Stimulated activated CD4-positive, alpha-beta T cell treated with anti-CD3 and anti-CD28 coated beads, Interleukin-2, amount 100 ng/mL, for 48 hours (primary cell): ENCODE measurements around the gene MSH4.

ENCODE experiments used
- DNase-seq, 2 donors: peaks; one replicate each; pipeline ENCODE4 v3.0.0-alpha.2; 2020

MSH4 gene

GRCh38 chr1:75950176-75950575 is 153.5 kb downstream of the MSH4 start:
- DNase-seq: no peak

- no peak for DNase-seq
Measured at GRCh38 chr1:75952016-75952415, 155.3 kb downstream of the MSH4 start.

- no peak for DNase-seq
Measured at GRCh38 chr1:75953461-75953860, 156.8 kb downstream of the MSH4 start.

GRCh38 chr1:75954586-75954985 is 157.9 kb downstream of the MSH4 start:
- no peak for DNase-seq
